Large intestine (tissue), 12 donors: Measurements from ENCODE around the gene ANKRD30A. TPM values are rescaled to one million over a fixed set of nuclear protein-coding genes. Genes with fewer than 3 reads are reported as not detected.
"Not testable (repeated sequence)": the region's sequence is repeated elsewhere in the genome, so short reads cannot be mapped to it uniquely, and the experiment has no call there.

ENCODE experiments used
- DNase-seq, 2 donors: peaks; one replicate each; pipeline versions ENCODE4 v3.0.0 to v3.0.0-alpha.2; 2013
- H3K27ac ChIP-seq: one replicate; pipeline ENCODE4 v1.5.1; 2013; ENCODE audit warnings: low read length
- H3K27me3 ChIP-seq: 2 replicates; pipeline ENCODE4 v1.6.1; 2013; ENCODE audit warnings: low read length; ENCODE audit not compliant: control insufficient read depth, insufficient read depth
- H3K36me3 ChIP-seq: 2 replicates; pipeline ENCODE4 v1.6.1; 2013; ENCODE audit warnings: low read length; ENCODE audit not compliant: control insufficient read depth, insufficient read depth
- H3K4me1 ChIP-seq: one replicate; pipeline ENCODE4 v1.6.1; 2013; ENCODE audit warnings: low read length; ENCODE audit not compliant: control insufficient read depth, insufficient read depth
- H3K4me3 ChIP-seq: one replicate; pipeline ENCODE4 v1.5.1; 2013; ENCODE audit warnings: low read length
- H3K9me3 ChIP-seq: one replicate; pipeline ENCODE4 v1.6.1; 2013; ENCODE audit warnings: mild to moderate bottlenecking, low read depth, low read length, moderate library complexity; ENCODE audit not compliant: control insufficient read depth
- WGBS: methylation state at CpG from one replicate; pipeline ENCODE4 v1.1.5; 2013; ENCODE audit warnings: low lambda C conversion rate; ENCODE audit not compliant: insufficient coverage; 5-methylcytosine and 5-hydroxymethylcytosine counted together
- long read RNA-seq, 11 donors: transcript quantifications; one replicate each; lab custom pipeline, GENCODE V29; 2026
- polyA plus RNA-seq: library from polyadenylated mRNA; unstranded; fragments of 120-200 nt; gene quantifications from one replicate; pipeline ENCODE4 v1.2.1, GENCODE V29; 2013

The ANKRD30A gene
- polyA plus RNA-seq: 0.01 TPM
- long read RNA-seq, donor 1: 0 reads
- long read RNA-seq, donor 2: 0 reads
- long read RNA-seq, donor 3: 0 reads
- long read RNA-seq, donor 4: 0 reads
- long read RNA-seq, donor 5: 0 reads
- long read RNA-seq, donor 6: 0 reads
- long read RNA-seq, donor 7: 0 reads
- long read RNA-seq, donor 8: 0 reads
- long read RNA-seq, donor 9: 0 reads
- long read RNA-seq, donor 10: 0 reads
- long read RNA-seq, donor 11: 0 reads

- Histone ChIP-seq H3K4me3 (no peak within 1 kb of the TSS), H3K27ac (no peak within 1 kb of the TSS), H3K27me3 (no peaks in the 10 kb centered on the region), H3K36me3 (no peaks in the 10 kb centered on the region), H3K9me3 (peaks cover 16% of the 10 kb centered on the region), H3K4me1 (no peaks in the 10 kb centered on the region)
- no peak for DNase-seq
- no CpG with 5 or more reads among the region's 39 CpGs for WGBS
These were observed at the start of gene ANKRD30A for GRCh38 chr10:37125191-37125732. Gene ANKRD30A (plus strand): TSS chr10:37125598. CDS start chr10:37125788, 190 bp downstream.

- not testable (repeated sequence) for H3K27me3 ChIP-seq, H3K9me3 ChIP-seq, H3K4me1 ChIP-seq, DNase-seq, H3K36me3 ChIP-seq, H3K4me3 ChIP-seq, H3K27ac ChIP-seq
- WGBS: no CpG with 5 or more reads among the region's 10 CpGs
These were observed 49.3 kb upstream of the ANKRD30A start for GRCh38 chr10:37076083-37076482.

- DNase-seq: no peak
- H3K27ac ChIP-seq: no peak overlapping the region
- H3K36me3 ChIP-seq: no peaks in the 10 kb centered on the region
- no peaks in the 10 kb centered on the region for H3K27me3 ChIP-seq
- whole genome bisulfite sequencing: 60% methylated on average over 1 of the region's 3 CpGs
- peaks cover 2% of the 10 kb centered on the region for H3K9me3 ChIP-seq
- no peaks in the 10 kb centered on the region for H3K4me1 ChIP-seq
- no peak overlapping the region for H3K4me3 ChIP-seq
These were observed 29.4 kb upstream of the ANKRD30A start for GRCh38 chr10:37095792-37096573.

- H3K27ac ChIP-seq: no peak overlapping the region
- no peaks in the 10 kb centered on the region for H3K27me3 ChIP-seq
- no peaks in the 10 kb centered on the region for H3K36me3 ChIP-seq
- H3K4me1 ChIP-seq: no peaks in the 10 kb centered on the region
- peaks cover 2% of the 10 kb centered on the region for H3K9me3 ChIP-seq
- 90% methylated on average over 3 of the region's 3 CpGs for WGBS
- no peak for DNase-seq
- no peak overlapping the region for H3K4me3 ChIP-seq
These were observed 24.1 kb upstream of the ANKRD30A start for GRCh38 chr10:37101261-37101660.

- H3K9me3 ChIP-seq: no peaks in the 10 kb centered on the region
- H3K27ac ChIP-seq: no peak overlapping the region
- no peaks in the 10 kb centered on the region for H3K27me3 ChIP-seq
- WGBS: no CpG with 5 or more reads among the region's 1 CpG
- no peak overlapping the region for H3K4me3 ChIP-seq
- no peaks in the 10 kb centered on the region for H3K36me3 ChIP-seq
- H3K4me1 ChIP-seq: no peaks in the 10 kb centered on the region
- no peak for DNase-seq
These were observed 16.4 kb upstream of the ANKRD30A start for GRCh38 chr10:37109000-37109399.

- no peaks in the 10 kb centered on the region for H3K4me1 ChIP-seq
- no peak for DNase-seq
- H3K27me3 ChIP-seq: no peaks in the 10 kb centered on the region
- no CpG with 5 or more reads among the region's 21 CpGs for WGBS
- peaks cover 16% of the 10 kb centered on the region for H3K9me3 ChIP-seq
- no peak overlapping the region for H3K4me3 ChIP-seq
- no peaks in the 10 kb centered on the region for H3K36me3 ChIP-seq
- H3K27ac ChIP-seq: no peak overlapping the region
These were observed 866 bp upstream of the ANKRD30A start for GRCh38 chr10:37124532-37124931.

GRCh38 chr10:37125921-37126320 lies 523 bp downstream of the ANKRD30A start:
- DNase-seq: no peak
- Histone ChIP-seq H3K27me3 (no peaks in the 10 kb centered on the region), H3K4me1 (no peaks in the 10 kb centered on the region), H3K9me3 (peaks cover 16% of the 10 kb centered on the region), H3K27ac (no peak overlapping the region), H3K36me3 (no peaks in the 10 kb centered on the region), H3K4me3 (no peak overlapping the region)
- WGBS: no CpG with 5 or more reads among the region's 12 CpGs

- Histone ChIP-seq H3K4me1 (no peaks in the 10 kb centered on the region), H3K4me3 (no peak overlapping the region), H3K9me3 (peaks cover 2% of the 10 kb centered on the region), H3K36me3 (no peaks in the 10 kb centered on the region), H3K27ac (no peak overlapping the region), H3K27me3 (no peaks in the 10 kb centered on the region)
- DNase-seq: peak in 1 of 2 donors; percentile 1
- no CpG with 5 or more reads among the region's 5 CpGs for WGBS
These were observed 21.0 kb downstream of the ANKRD30A start for GRCh38 chr10:37146443-37146842.

GRCh38 chr10:37162430-37162829 lies 37.0 kb downstream of the ANKRD30A start:
- WGBS: 83% methylated on average over 2 of the region's 4 CpGs
- not testable (repeated sequence) for DNase-seq, H3K27ac ChIP-seq

GRCh38 chr10:37171945-37172344 lies 46.5 kb downstream of the ANKRD30A start:
- H3K9me3 ChIP-seq, H3K36me3 ChIP-seq, H3K4me3 ChIP-seq, H3K27me3 ChIP-seq, DNase-seq, H3K4me1 ChIP-seq, H3K27ac ChIP-seq: not testable (repeated sequence)
- no CpG with 5 or more reads among the region's 13 CpGs for WGBS

More at GRCh38 chr10:37162430-37162829, 37.0 kb downstream of the ANKRD30A start:
- H3K4me3 ChIP-seq, H3K9me3 ChIP-seq, H3K27me3 ChIP-seq, H3K4me1 ChIP-seq, H3K36me3 ChIP-seq: not testable (repeated sequence)
